COLO668 (cell line): Measurements from ENCODE around the gene DAPK2.
"Not testable (repeated sequence)": the region's sequence is repeated elsewhere in the genome, so short reads cannot be mapped to it uniquely, and the experiment has no call there.

Experiments used
- DNase-seq: peaks from one replicate; lab custom pipeline; 2025; ENCODE audit not compliant: unreplicated experiment; lab: John Stamatoyannopoulos, UW

Gene DAPK2

DNA sequence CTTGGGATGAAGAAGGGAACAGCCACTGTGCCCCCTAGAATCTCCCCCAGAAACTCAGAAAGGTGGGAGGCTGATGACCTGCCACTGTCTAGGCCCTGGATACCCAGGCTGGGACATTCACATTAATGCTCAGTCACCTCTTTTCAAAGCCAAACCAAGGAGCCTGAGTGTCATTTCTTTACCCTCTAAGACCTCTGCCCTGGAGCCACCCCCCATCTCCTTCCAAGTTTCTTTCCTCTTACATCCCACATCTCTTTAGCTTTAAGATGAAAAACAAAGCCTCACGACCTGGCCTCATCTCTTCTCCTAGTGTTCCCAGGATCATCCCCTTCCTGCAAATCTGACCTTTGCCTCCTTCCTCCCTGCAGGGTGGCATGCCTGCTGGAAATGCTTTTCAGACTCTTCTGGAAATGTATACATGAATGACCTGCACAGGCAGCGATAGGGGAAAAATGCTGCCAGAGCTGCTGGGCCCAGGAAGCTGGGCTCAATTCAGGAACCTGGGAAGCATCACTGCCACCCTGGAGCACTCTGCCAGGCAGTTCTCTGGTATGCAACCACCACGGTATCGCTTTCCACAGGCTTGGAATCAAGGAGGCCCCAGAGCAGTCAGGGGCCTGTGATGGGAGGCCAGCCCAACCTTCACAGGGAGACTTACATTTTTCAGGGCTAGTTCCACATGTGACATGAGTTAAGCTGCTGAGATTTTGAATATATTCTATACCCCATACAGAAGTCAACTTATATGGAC lies 67.6 kb downstream of the DAPK2 start:
- DNase-seq = no peak

DNA sequence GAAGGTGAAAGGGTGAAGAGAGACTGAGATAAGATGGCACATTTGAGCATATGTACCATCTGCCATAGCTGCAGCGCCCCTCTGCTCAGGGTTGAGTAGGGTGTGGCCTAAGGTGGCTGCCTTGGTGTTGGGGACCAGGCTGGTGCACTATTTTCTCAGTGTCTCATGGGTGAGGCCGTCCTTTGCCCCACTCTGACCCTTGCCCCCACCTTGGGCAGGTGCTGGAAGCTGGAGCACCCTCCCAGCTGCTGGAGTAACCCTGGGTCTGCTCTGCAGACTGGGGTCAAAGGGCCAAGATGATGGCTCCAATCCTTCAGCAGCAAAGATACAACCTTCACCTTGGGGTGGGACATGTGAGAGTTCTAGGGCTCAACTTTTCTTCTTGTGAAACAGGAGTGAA lies 69.2 kb downstream of the DAPK2 start:
- no peak for DNase-seq

- DNase-seq = no peak
These were observed 72.3 kb downstream of the DAPK2 start for GRCh38 chr15:63974021-63974420.

DNA sequence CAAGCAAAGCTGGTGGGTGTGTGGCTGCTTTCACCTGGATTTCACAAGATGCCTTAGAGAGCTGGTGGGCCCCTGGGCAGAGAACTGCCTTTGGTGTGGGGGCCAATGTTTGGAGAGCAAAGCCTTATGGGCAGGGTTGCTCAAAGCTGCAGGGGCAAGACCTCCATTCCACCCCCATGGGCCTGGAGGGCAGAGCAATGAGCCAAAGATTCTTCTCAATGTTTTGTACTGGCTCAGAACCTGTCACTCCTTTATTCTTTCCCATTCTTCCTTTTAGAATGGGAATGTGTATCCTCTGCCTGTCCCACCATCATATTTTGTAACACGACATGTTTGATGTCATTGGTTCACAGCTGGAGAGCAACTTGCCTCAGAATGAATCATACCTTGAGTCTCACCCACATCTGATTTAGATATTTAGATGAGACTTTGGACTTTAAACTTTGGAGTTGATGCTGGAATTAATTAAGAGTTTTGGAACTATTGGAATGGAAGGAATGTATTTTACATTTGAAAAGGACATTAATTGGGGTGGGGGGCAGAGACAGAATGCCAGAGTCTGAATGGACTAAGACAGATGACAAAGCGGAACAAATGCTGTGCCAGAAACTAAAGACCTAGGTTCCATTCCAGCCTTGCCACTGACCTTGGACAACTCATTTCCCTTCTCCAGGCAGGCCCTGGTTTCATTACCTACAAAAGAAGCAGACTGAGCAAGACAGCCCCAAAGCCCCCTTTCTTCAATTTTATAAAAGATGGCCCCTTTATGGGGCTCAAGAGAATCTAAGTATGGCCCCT lies 72.9 kb downstream of the DAPK2 start:
- DNase-seq = no peak

- DNase-seq = peak; percentile 19
These were observed 73.5 kb downstream of the DAPK2 start for GRCh38 chr15:63972801-63973200.

DNA sequence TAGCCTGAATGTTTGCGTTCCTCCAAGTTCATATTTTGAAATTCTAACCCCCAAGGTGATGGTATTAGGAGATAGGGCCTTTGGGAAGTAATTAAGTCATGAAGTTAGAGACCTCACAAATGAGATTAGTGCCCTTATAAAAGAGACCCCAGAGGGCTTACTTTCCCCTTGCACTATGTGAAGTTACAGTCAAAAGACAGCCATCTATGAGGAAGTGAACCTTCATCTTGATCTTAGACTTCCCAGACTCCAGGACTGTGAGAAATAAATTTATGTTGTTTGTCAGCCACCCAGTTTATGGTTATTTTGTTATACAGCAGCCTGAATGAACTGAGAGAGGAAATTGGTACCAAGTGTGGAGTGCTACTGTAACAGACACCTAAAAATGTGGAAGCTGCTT lies 74.4 kb downstream of the DAPK2 start:
- no peak for DNase-seq

DNA sequence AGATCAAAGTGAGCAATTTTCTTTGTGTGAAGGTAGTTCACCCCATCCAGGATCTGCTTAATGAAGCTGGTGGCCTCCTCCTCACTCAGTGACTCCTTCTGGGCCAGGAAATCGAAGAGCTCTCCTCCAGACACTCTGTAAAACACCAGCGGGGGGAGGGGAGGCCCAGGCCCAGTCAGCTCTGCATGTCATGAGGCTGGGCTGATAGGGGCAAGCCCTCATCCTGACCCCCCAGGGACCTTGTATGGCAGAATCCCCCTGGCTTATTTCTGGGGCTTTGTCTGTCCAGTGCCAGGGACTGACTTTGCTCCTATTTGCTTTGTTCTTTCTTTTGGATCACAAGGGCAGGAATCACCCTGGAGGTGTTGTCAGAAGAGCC lies 74.9 kb downstream of the DAPK2 start:
- DNase-seq = no peak

DNA sequence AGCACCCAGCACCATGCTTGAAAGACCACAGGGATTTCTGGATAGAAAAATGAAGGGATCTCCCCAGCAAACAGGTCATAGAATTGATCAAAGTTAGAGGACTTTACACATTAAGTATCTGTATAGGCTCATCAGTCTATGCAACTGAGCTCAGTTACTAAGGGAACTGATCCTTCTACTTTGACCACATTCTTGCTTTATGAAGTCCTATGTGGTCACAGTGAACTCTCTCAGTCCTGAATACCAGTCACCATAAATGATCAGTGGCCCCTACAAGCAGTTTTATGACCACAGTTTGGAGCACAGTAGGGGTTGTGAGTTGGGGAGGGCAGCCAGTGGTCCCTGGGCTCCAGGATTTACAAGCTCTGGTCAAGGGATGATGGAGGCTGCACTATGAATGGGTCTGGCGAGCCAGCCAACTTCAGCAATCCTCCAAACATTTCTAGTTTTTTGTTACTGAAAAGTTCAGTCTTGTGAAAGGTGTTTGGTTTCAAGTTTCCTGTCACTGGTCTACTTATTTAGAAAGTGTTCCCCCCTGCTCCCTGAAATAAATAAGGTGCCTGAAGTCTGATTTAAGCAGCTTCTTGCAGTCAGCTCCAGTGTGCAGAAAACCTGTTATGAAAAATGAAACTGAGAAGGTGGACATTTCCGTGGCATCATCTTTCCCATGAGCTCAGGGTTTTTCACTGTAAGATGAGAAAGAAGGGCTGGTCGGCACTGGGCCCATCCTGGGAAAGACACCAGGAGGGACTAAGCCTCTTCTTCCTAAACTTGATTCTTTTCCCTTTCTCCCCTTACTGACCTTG lies 75.5 kb downstream of the DAPK2 start:
- no peak for DNase-seq

GRCh38 chr15:63969652-63970421 lies 76.4 kb downstream of the DAPK2 start:
- no peak for DNase-seq

- no peak for DNase-seq
These were observed 77.6 kb downstream of the DAPK2 start for GRCh38 chr15:63968700-63969099.

DNA sequence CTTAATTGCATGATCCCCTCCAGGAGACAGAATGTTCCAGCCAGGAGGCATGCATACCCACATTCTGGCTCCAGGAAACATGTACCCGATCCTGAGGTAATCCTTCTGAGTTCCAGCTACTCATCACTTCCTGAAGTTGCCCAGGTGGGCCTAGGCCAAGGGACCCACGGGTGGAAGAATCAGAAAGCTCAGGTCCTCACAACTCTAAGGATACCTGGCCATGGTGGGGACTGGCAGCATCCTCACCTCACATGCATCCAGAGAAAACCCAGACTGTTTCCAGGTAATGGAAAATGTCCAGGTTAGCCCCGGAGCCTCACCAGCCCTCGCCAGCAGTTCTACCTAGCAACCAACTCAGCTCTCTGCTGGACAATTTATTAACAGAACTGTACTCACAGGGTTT lies 78.2 kb downstream of the DAPK2 start:
- no peak for DNase-seq

- DNase-seq = no peak
These were observed 78.7 kb downstream of the DAPK2 start for GRCh38 chr15:63967616-63968015.

DNA sequence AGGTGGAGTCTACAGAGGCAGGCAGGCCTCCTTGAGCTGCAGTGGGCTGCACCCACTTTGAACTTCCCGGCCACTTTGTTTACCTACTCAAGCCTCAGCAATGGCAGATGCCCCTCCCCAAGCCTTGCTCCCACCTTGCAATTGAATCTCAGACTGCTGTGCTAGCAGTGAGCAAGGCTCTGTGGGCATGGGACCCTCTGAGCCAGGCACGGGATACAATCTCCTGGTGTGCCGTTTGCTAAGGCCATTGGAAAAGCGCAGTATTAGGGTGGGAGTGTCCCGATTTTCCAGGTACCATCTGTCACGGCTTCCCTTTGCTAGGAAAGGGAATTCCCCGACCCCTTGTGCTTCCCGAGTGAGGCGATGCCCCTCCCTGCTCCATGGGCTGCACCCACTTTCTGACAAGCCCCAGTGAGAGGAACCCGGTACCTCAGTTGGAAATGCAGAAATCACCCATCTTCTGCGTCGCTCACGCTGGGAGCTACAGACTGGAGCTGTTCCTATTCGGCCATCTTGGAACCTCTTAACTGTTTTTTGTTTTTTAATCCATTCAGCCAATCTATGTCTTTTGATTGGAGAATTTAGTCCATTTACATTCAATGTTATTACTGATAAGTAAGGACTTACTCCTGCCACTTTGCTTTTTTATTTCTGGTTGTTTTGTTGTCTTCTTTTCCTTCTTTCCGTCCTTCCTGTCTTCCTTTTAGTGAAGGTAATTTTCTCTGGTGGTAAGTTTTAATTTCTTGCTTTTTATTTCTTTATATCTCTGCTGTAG lies 83.2 kb downstream of the DAPK2 start:
- DNase-seq = not testable (repeated sequence)

- no peak for DNase-seq
These were observed 92.8 kb downstream of the DAPK2 start for GRCh38 chr15:63953524-63953923.

DNA sequence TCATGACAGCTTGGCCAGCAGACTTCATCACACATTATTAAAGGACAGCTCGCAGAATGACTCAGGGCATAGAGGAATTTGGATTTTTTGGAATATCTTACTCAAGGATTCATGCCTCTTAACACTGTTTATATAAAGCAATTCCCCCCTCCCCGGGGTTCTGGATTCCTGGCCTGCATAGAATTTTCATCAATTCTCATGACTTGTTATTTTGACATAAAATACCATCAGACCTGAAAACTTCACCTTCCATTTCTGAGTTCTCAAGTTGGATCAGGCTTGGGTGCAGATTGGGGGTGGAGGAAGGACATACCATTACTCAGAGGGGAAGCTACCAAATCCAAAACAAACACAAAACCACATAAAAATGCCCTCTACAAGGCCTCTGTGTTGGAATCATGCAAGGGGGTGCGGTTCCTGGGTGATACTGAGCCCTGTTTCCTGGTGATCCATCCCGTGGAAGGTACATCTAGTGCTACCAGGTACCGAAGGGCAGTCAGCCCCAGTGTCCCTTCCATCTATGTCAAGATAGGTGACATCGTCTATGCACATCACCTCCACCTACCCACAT lies 95.3 kb downstream of the DAPK2 start:
- DNase-seq = no peak

DNA sequence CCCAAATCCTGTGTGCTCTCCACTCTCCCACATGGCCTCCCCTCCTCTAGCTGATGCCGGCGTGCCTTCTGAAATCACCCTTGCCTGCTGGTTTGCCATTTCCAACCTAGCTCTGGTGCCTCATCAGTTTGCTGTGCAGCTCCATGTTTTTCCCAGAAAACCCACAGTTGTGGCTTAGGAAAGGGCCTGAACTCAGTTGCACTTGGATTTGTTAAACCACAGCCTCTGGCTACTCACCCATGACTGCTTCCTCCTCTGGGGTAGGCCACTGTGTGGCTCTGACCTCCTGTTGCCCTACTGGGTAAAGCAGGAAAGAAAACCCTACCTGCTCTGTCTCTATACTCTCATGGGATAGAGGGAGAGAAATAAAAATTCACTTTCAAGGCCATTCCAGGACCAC lies 97.3 kb downstream of the DAPK2 start:
- no peak for DNase-seq

DNA sequence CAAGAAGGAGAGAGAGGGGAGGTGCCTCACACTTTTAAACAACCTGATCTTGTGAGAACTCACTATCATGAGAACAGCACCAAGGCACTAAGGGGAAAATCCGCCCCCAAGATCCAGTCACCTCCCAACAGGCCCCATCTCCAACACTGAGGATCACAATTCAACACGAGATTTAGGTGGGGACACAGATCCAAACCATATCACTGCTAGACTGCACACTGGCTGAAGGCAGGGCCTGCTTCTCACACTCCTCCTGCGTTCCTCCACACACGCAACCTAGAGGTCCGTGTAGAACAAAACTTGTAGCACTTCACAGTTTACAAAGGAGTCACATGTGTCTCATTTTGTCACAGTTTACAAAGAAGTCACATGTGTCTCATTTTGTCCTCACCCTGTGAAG lies 97.8 kb downstream of the DAPK2 start:
- DNase-seq = no peak

- DNase-seq = no peak
These were observed 99.1 kb downstream of the DAPK2 start for GRCh38 chr15:63947228-63947627.

DNA sequence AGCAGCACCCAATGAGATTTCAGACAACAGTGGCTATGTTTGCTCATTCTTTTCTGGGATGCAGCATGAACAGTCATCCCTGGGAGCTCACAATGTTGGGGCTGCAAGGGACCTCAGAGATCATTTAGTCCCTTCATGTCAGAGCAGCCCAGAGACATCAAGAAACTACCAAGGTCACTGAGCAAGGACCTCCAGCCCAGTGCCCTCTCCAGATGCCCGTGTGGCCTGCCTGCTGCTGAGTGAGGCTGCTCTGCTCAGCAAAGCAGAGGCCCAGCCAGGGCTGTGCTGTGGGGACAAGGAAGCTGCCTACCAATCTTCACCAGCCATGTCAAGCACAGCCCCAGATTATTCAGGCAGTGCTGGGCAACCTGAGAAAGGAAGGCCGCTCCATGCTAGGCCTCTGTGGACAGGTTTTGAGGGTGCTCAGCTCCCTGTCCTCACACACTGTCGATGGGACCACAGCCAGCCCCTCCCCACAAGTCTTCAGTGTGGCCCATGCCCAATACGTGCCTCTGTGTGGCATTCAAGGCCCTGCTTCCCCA lies 99.7 kb downstream of the DAPK2 start:
- no peak for DNase-seq
